Superior temporal gyrus (tissue), 1 donor: ENCODE data around the gene RBPMS2.
"Not testable (repeated sequence)": the region's sequence is repeated elsewhere in the genome, so short reads cannot be mapped to it uniquely, and the experiment has no call there.

Experiments
- DNase-seq: peaks from one replicate; pipeline ENCODE4 v3.0.0-alpha.2; 2016; ENCODE audit errors: extremely low spot score

Gene RBPMS2

DNA sequence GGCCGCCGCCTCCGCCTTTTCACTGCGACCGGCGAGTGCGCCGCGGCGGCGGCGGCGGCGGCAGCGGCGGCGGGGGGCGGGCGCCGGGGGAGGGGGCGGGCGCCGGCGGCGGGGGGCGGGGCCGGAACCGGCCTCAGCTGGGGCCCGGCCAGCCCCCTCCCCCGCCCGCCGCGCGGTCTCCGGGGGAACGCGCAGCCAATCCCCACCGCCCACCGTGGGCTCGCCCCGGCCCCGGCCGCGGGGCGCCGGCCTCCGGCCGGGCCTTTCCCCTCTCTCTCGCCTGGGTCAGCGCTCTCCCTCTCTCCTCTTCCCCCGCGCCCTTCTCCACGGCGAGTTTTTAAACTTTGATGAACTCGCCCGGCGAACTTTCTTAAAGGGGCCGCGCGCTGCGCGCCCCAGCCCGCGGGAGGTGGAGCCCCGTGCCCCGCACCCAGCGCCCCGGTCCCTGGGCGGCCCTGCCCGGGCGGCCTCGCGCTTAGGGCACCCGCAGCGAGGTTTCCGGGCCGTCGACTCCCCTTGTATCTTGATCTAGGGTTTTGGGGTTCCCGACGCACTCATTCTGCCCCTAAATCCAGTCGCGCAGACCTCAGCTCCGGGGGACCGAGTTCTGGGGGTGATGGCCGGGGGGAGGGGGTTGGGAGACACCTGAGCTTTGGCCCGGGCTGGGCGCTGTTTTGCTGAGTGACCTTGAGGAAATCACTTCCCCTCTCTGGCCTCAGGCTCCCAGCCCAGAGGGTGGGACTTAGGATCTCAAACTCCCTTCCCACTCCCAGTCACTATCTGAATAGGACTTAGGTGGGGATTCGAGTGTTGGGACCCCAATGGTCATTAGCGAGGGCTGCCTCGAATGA is at the start of gene RBPMS2:
RBPMS2 (minus strand) TSS at position 39 of the 851 bp plus-strand sequence. CDS start 270 bp downstream, outside the sequence.
- DNase-seq = no peak

DNA sequence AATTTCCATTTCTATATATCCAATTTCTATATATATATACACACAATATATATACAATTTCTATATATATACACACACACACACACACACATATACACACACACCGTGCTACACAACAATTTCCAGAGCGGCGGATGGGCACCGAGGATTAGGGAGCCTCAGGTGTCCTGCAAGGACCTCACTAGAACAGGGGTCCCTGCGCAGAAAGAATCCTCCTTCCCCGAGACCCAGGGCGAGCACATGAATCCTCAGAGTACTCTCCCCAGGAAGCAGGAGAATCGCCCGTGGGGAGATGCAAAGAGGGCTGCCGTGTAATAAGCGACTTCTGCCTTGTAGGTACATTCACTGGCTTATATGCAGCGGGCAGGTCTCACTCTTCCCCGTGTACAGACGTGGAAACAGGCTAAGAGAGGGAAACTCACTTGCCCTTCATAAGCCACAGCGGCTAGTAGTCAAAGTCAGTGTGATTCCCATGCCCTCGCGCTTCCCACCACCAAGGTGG is 49.6 kb upstream of the RBPMS2 start:
- DNase-seq = peak; percentile 3

DNA sequence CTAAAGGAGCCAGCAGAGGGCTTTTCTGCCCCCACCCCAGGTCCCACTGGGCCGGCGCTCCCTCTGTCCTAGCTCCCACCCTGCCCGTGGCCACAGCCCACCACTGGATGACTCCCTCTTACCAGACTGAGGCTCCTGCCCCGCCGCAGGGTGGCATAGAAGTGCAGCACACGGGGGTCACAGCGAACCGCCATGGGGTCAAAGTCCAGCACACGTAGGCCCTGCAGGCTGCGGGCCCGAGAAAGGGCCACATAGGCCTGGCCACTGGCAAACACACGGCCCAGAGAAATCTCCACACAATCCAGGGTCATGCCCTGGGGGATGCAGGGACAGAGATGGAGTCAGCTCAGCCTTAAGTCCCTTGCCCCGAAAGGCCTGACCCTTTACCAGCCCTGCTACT is 41.1 kb upstream of the RBPMS2 start:
- no peak for DNase-seq

DNA sequence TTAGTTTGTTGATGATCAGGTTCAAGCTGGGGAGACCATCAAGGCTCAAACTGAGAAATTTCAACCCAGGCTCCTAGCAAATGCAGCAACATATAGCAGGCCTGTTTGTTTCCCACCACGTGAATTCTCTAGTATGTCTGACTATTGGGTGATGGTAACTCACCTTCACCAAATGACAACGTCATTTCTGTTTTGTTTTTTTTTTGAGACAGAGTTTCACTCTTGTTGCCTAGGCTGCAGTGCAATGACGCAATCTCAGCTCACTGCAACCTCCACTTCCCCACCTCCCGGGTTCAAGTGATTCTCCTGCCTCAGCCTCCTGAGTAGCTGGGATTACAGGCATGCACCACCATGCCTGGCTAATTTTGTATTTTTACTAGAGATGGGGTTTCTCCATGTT is 39.6 kb upstream of the RBPMS2 start:
- not testable (repeated sequence) for DNase-seq

DNA sequence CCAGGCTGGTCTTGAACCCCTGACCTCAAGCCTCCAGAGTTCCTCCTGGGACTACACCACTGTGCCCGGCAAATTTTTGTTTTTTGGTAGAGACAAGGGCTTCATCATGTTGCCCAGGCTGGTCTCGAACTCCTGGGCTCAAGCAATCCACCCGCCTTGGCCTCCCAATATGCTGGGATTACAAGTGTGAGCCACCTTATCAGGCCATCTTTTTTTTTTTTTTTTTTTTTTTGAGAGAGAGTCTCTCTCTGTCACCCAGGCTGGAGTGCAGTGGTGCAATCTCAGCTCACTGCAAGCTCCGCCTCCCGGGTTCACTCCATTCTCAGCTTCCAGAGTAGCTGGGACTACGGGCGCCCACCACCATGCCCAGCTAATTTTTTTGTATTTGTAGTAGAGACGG is 38.9 kb upstream of the RBPMS2 start:
- DNase-seq = not testable (repeated sequence)

DNA sequence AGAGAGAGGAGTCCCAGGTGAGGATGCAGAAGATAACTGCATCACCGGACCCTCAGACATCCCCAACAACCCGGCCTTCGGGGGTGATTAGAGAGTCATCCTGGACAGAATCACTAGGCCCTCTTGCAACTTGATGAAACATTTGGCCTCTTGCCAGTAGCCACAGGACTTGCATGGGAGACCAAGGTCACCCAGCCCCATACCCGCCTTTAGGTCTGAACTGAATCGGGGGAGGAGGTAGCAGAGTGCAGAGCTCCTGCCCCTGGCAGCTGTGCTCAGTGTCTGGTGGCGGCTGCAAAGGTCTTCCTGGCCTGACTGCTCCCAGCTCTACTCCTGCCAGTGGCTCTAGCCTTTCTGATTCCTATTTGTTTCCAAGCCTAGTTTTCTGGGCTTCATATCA is 37.7 kb upstream of the RBPMS2 start:
- DNase-seq = no peak

DNA sequence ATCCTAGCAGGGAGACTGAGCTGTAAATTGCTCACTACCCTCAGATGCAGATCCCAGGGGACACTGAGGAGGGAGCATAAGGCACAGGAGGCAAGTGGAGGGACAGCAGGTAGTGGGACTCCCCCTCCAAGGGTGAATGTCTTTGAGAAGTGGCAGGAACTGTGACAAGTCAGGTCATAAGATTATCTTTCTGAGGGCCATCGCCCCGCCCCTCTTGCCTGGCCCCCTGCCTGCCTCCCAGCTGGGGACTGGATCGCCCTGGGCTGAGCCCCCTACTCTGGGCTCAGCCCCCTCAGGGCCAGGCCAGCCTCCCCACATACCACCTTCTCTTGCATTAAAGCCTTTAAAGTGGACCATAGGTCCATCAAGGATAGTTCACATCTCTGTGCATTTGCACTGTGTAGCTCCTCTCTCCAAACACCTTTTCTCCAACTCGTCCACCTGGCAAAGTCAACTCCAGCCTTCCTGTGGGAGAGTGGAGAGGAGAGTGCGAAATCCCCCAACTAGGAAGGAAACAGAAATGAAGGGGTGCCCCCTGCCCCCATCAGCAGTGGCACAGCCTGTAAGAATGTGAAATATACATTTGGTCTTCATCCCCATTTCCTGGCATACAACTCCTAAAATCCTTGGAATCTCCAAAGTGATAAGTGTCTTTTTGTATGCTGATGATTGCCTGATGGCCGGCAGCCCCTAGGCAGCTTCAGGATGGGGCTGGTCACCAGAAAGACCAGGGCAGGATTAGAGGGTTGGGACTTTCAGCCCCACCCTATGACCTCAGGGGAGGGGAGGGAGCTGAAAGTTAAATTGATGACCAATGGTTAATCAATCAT is 35.3 kb upstream of the RBPMS2 start:
- no peak for DNase-seq

DNA sequence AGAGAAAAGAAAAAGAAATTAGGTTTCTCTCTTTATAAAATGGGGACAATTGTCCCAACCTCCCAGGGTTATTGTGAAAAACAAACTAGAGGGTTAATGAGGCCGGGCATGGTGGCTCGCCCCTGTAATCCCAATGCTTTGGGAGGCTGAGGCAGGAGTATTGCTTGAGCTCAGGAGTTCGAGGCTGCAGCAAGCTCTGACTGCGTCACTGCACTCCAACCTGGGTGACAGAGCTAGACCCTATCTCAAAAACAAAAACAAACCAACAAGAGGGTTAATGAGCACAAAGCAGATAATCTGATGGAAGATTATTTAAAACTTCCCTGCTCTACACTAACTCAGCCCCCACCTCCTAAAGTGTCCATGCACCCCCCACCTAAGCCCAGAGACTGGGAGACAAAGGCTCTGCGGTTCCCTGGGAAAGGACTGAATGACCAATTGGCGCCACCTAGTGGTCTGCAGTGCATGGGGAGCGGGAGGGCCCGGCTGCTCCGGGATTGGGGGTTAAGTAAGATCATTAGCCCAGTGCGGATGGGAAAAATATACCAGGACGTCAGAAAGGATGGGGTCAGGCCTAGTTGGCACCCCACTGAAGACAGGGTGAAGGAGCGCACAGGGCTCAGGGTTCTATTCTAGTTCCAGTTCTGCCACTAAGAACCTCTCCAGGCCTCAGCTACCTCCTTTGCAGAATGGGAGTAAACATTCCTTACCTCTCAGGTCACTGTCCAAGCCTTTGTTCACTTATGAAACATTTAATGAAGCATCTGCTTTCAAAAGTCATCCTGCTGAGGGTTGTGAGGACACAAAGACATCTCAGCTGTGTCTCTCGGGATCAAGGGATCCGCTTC is 34.5 kb upstream of the RBPMS2 start:
- DNase-seq = peak; percentile 87

DNA sequence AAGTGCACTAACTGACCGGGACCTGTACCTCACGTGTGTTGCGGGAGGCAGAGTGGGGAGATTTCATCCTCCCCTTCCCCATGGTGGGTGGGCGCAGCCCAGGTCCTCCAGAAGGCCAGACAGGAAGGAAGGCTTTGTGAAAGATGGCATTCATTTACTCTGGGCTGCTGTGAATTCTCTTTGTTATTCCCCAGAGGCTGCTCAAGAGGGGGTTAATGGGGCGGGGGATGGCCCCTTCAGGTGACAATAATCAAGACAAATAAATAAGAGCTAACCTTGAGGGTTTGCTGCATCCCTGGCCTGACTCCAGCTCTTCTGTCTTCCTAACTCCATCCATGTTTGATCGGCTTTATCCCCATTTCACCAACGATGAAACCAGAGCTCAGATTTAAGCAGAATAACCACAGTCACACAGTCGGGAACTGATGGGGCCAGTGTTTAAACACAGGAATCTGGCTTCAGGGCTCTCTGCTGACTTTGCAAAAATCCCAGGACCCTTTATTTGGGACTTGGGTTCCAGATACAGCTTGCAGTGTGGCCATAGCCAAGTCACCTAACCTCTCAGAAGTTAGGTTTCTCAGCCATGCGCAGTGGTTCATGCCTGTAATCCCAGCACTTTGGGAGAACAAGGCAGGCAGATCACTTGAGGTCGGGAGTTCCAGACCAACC is 33.5 kb upstream of the RBPMS2 start:
- no peak for DNase-seq

DNA sequence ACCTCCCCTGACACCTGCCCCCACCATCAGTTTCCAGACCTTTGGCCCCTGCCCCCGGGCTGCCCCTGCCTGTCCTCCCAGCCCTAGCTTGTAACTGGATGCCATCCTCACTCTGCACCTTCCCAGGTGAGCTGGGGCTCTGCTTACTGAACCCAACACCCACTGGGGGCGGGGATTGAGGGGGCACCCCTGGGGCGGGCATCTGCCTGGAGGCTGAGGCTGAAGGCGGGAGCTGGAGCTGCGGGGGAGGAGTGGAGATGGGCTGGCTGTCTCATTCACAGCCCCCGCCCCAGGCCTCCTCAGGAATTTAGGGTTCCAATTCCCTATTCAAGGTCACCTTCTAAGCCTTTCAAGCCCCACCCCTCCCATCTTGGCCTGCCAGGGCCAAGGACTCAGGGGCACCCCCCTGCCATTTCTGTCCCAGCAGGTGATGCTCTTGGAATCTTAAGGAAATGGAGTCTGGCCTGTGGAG is 32.4 kb upstream of the RBPMS2 start:
- DNase-seq = no peak

DNA sequence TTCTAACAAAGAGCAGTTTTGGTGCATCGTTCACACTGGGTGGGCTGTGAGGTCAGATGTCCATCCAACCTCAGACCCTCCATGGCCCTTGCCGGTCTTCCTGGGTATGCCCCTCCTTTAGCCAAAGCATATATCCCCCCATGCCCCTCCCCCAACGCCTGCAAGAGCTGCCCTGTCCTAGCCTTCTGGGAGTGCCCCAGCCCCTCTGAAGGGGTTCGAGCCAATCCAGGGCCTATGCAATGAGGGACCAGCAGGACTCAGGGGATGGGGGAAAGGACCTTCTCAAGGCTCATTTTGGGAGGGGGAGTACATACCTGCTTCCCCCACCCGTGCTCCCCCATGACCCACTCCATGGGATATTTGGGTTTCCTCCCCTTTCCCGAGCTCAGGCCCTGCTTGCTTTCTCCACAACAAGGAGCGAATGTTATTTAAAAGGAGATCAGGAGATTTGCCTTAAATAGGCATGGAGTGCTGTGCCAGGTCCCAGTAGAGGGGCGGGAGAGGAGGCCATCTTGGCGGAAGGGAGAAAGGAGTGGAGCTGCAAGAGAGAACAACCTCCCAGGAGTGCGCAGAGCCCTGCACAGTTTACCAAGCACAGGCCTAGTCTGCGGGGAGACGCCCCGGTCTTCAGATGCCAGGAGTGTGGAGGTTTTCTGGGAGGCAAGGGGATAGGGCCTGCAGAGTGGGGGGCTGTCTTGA is 31.8 kb upstream of the RBPMS2 start:
- no peak for DNase-seq

DNA sequence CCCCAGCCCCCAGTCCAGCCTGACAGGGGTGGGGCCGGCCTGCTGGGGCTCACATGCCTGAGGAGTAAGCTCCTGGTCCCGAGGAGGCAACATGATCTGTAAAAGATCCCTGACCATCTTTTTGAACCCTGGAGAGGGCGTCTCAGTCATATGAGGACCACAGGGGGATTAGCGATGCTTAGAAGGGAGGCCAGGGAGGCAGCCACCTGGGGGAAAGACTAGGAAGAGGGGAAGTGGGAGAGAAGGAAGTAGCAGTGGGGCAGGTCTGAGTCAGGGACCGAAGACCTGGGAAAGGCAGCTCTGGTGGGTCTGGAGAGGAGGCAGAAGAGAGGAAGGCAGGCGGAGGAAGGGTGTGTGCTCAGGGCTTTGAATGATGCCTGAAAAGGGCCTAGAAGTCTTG is 31.1 kb upstream of the RBPMS2 start:
- DNase-seq = no peak

DNA sequence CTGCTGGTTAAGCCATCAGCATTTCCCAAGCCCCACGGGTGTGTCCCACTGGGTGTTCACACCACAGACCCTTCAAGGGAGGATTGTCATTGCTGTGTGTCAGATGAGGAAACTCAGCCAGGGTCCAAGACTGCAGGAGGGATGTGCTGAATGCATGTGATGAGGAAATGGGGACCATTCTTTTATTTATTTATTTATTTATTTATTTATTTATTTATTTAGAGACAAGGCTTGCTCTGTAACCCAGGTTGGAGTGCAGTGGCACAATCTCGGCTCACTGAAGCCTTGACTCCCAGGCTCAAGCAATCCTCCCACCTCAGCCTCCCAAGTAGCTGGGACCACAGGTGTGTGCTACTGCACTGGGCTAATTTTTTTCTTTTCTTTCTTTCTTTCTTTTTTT is 29.2 kb upstream of the RBPMS2 start:
- DNase-seq = no peak

DNA sequence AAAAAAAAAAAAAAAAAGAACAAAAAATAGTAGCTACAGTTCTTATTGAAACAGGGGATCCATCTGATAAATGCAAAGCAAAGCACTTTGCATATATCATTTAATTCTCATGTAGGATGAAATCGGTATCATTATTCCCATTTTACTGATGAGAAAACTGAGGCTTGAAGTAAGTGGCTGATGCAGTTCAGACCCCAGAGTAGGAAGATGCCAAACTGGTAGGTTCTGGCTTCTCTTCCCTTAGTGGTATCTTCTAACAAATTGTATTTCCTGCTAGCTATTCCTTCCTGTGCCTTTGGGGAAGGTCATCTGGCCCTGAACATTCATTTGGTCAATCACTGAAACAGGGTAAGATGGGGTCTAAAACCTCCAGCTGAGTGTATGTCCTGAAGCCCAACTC is 28.1 kb upstream of the RBPMS2 start:
- DNase-seq = no peak

DNA sequence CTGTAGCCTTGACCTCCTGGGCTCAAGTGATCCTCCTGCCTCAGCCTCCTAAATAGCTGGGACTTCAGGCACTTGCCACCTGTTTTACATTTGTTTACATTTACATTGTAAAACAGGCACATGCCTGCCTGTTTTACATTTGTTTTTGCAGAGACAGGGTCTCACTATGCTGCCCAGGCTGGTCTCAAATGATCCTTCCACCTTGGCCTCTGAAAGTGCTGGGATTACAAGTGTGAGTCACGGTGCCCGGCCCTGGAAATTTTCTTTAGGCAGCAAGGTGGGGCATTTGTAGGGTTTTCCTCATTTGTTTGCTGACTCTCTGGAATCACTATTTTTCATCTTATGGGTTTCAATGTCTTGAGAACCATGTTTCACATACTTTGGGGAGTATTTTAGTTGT is 25.1 kb upstream of the RBPMS2 start:
- no peak for DNase-seq

DNA sequence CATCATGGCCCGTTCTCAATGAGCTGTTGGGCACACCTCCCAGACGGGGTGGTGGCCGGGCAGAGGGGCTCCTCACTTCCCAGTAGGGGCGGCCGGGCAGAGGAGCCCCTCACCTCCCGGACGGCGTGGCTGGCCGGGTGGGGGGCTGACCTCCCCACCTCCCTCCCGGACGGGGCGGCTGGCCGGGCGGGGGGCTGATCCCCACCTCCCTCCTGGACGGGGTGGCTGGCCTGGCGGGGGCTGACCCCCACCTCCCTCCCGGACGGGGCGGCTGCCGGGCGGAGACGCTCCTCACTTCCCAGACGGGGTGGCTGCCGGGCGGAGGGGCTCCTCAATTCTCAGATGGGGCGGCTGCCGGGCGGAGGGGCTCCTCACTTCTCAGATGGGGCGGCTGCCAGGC is 23.5 kb upstream of the RBPMS2 start:
- DNase-seq = not testable (repeated sequence)

DNA sequence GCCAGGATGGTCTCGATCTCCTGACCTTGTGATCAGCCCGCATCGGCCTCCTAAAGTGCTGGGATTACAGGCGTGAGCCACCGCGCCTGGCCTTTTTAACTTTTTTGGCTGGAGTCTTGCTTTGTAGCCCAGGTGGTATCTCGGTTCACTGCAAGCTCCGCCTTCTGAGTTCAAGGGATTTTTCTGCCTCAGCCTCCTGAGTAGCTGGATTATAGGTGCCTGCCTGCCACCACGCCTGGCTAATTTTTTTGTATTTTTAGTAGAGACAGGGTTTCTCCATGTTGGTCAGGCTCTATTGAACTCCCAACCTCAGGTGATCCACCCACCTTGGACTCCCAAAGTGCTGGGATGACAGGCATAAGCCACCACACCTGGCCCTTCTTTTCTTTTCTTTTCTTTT is 20.5 kb upstream of the RBPMS2 start:
- DNase-seq = not testable (repeated sequence)

DNA sequence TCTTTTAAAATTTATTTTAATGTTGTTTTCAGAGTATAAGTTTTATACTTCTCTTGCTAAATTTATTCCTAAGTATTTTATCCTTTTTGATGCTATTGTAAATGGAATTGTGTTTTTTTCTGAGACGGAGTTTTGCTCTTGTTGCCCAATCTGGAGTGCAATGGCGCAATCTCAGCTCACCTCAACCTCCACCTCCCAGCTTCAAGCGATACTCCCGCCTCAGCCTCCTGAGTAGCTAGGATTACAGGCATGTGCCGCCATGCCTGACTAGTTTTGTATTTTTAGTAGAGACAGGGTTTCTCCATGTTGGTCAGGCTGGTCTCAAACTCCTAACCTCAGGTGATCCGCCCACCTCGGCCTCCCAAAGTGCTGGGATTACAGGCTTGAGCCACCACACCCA is 19.9 kb upstream of the RBPMS2 start:
- DNase-seq = not testable (repeated sequence)

DNA sequence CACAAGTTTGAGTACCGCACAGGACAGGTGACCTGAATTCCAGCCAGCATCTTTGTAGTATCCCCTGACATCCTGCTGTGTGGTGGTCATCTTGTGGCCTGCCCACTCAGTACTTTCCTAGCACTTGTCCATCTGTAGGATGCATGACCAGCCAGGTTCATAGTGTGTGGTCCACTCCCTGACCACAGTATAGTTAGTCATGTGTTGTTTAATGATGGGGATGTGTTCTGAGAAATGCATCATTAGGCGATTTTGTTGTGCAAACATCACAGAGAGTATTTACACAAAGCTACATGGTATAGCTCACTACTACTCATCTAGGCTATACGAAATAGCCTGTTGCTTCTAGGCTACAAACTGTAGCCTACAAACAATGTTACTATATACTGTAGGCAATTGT is 16.9 kb upstream of the RBPMS2 start:
- DNase-seq = no peak

DNA sequence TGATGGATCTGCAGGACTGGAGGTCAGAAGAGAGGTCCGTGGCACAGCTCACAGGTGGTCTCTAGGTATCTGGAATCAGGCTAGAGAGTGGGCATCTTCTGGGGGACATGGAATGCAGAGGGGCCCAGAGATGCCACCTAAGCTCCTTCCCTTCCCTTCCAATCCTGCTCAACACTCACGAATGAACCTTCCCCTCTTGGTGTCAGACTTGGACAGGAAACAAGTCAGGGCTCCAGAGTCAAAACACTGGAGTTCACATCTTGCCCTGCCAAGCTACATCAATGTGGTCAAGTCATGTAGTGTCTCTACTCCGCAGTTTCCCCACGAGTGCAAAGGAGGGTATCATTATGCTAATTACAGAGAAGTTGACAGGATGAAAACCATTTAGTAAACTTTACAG is 16.0 kb upstream of the RBPMS2 start:
- DNase-seq = no peak
